ENCODE data around the gene HS6ST2. TPM values are rescaled to one million over a fixed set of nuclear protein-coding genes. Genes with fewer than 3 reads are reported as not detected.

HS6ST2 gene
- total RNA-seq, 1 experiment from 2014 or later, result 8.1 TPM

DNA sequence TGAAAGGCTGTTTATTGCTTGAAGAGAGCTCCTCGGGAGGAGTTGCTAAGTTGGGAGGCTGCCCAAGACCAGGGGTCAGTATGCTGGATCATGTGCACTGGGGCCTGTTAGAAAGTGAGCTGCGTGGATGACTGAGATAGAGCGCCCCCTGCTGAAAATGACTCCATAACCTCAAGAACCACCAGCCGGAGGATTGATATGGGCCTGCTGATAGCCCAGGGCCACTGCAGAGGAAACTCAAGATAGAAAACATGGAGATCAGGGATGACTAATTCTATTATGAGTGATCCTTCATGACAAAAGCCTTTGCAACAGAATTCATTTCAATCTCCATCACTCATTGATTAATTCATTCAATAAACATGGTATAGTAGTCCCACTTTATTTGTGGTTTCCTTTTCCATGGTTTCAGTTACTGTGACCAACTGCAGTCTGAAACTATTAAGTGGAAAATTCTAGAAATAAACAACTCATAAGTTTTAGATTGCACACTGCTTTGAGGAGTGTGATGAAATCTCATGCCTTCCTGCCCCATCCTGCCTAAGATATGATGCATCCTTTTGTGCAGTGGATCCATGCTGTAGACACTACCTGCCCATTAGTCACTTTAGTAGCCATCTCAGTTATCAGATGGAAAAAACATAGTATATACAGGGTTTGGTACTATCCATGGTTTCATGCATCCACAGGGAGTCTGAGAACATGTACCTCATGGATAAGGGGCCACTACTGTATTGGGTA lies 342.9 kb downstream of the HS6ST2 start:
- CTCF ChIA-PET, result interaction anchor here (0.6 to 3.9 kb wide), 16 partner anchors 9 to 784 kb away, joined by 3 to 33 read pairs (median 4); partner anchors contain the start of gene RAP2C
- DNase-seq (ENCODE audit: low spot score) (peak; percentile 43), ATAC-seq (peak; percentile 86)
- no peaks in the 10 kb centered on the region for H3K9me3 Mint-ChIP-seq
- H3K27ac Mint-ChIP-seq, result no peak overlapping the region
- H3K4me1 Mint-ChIP-seq, result no peaks in the 10 kb centered on the region
- no peaks in the 10 kb centered on the region for H3K36me3 Mint-ChIP-seq
- POLR2A ChIA-PET, result no interaction called here
- H3K27me3 Mint-ChIP-seq (ENCODE audit: low read depth), result peaks cover under 1% of the 10 kb centered on the region; the same call in 1 of the 2 replicates
- H3K4me3 Mint-ChIP-seq, result no peak overlapping the region
- TF ChIP-seq, protein P1, sequence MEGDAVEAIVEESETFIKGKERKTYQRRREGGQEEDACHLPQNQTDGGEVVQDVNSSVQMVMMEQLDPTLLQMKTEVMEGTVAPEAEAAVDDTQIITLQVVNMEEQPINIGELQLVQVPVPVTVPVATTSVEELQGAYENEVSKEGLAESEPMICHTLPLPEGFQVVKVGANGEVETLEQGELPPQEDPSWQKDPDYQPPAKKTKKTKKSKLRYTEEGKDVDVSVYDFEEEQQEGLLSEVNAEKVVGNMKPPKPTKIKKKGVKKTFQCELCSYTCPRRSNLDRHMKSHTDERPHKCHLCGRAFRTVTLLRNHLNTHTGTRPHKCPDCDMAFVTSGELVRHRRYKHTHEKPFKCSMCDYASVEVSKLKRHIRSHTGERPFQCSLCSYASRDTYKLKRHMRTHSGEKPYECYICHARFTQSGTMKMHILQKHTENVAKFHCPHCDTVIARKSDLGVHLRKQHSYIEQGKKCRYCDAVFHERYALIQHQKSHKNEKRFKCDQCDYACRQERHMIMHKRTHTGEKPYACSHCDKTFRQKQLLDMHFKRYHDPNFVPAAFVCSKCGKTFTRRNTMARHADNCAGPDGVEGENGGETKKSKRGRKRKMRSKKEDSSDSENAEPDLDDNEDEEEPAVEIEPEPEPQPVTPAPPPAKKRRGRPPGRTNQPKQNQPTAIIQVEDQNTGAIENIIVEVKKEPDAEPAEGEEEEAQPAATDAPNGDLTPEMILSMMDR (IDR thresholded peaks at IDR 0.05), result peak; percentile 39; the same call in 1 of the 2 replicates
- TF ChIP-seq, protein P2, sequence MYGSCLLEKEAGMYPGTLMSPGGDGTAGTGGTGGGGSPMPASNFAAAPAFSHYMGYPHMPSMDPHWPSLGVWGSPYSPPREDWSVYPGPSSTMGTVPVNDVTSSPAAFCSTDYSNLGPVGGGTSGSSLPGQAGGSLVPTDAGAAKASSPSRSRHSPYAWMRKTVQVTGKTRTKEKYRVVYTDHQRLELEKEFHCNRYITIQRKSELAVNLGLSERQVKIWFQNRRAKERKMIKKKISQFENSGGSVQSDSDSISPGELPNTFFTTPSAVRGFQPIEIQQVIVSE (CRISPR knock-in tag; IDR thresholded peaks at IDR 0.05; ENCODE audit: borderline replicate concordance), result no peak

DNA sequence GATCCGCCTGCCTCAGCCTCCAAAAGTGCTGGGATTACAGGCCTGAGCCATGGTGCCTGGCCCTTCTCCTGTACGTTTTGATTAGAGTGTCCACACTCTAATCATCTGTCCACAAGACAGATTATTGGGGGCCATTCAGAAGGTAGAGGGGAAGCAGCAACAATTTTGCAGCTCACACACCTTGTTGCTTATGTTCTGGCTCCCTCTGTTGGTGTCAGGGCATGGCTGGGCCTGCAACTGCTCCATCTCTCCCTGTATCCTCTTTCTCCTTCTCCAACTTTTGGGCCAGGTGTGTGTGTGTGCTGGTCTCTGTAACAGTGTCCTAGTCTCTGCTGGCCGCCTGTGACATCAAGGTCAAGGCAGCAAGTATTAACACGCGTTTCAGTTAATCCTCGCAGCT lies 344.1 kb downstream of the HS6ST2 start:
- H3K9me3 Mint-ChIP-seq, result no peaks in the 10 kb centered on the region
- TF ChIP-seq TEAD1 (CRISPR knock-in tag; IDR thresholded peaks at IDR 0.05), result no peak
- no peak for TF ChIP-seq MYBL2 (CRISPR knock-in tag; IDR thresholded peaks at IDR 0.05)
- TF ChIP-seq, protein P3, sequence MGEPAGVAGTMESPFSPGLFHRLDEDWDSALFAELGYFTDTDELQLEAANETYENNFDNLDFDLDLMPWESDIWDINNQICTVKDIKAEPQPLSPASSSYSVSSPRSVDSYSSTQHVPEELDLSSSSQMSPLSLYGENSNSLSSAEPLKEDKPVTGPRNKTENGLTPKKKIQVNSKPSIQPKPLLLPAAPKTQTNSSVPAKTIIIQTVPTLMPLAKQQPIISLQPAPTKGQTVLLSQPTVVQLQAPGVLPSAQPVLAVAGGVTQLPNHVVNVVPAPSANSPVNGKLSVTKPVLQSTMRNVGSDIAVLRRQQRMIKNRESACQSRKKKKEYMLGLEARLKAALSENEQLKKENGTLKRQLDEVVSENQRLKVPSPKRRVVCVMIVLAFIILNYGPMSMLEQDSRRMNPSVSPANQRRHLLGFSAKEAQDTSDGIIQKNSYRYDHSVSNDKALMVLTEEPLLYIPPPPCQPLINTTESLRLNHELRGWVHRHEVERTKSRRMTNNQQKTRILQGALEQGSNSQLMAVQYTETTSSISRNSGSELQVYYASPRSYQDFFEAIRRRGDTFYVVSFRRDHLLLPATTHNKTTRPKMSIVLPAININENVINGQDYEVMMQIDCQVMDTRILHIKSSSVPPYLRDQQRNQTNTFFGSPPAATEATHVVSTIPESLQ (CRISPR knock-in tag; IDR thresholded peaks at IDR 0.05), result no peak
- TF ChIP-seq, protein P4, sequence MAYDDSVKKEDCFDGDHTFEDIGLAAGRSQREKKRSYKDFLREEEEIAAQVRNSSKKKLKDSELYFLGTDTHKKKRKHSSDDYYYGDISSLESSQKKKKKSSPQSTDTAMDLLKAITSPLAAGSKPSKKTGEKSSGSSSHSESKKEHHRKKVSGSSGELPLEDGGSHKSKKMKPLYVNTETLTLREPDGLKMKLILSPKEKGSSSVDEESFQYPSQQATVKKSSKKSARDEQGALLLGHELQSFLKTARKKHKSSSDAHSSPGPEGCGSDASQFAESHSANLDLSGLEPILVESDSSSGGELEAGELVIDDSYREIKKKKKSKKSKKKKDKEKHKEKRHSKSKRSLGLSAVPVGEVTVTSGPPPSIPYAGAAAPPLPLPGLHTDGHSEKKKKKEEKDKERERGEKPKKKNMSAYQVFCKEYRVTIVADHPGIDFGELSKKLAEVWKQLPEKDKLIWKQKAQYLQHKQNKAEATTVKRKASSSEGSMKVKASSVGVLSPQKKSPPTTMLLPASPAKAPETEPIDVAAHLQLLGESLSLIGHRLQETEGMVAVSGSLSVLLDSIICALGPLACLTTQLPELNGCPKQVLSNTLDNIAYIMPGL (CRISPR knock-in tag; IDR thresholded peaks at IDR 0.05), result no peak
- TF ChIP-seq ZNF423 (CRISPR knock-in tag; IDR thresholded peaks at IDR 0.05), result no peak
- no peak for TF ChIP-seq HMGA2 (CRISPR knock-in tag; IDR thresholded peaks at IDR 0.05)
- TF ChIP-seq, protein P5, sequence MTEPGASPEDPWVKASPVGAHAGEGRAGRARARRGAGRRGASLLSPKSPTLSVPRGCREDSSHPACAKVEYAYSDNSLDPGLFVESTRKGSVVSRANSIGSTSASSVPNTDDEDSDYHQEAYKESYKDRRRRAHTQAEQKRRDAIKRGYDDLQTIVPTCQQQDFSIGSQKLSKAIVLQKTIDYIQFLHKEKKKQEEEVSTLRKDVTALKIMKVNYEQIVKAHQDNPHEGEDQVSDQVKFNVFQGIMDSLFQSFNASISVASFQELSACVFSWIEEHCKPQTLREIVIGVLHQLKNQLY (CRISPR knock-in tag; IDR thresholded peaks at IDR 0.05), result no peak
- no peak for TF ChIP-seq NFE2L1 (CRISPR knock-in tag; IDR thresholded peaks at IDR 0.05)
- H3K4me3 Mint-ChIP-seq, result no peak overlapping the region
- no peaks in the 10 kb centered on the region for H3K36me3 Mint-ChIP-seq
- peak; percentile 24 for DNase-seq (ENCODE audit: low spot score)
- peak; percentile 44; the same call in 1 of the 2 replicates for ATAC-seq
- CTCF ChIA-PET, result interaction anchor here (0.6 to 3.9 kb wide), 17 partner anchors 9 to 783 kb away, joined by 3 to 33 read pairs (median 4); partner anchors contain the start of gene RAP2C
- no peak overlapping the region for H3K27ac Mint-ChIP-seq
- POLR2A ChIA-PET, result no interaction called here
- no peaks in the 10 kb centered on the region for H3K4me1 Mint-ChIP-seq
- H3K27me3 Mint-ChIP-seq (ENCODE audit: low read depth), result no peaks in the 10 kb centered on the region; the same call in 1 of the 2 replicates

DNA sequence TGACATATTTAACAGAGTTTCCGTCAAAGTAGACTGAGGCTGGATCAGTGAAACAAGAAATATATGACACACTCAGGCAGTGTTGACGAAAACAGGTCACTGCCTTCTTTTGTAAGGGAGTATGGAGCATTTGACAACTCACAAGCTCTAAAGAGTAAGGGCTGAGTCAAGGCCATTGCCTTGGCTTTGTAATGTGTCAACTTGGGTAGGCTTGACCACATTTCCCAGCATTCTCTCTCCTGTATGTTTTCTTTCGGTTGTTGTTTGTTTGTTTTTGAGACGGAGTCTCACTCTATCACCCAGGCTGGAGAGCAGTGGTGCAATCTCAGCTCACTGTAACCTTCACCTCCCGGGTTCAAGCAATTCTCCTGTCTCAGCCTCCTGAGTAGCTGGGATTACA lies 344.6 kb downstream of the HS6ST2 start:
- no peaks in the 10 kb centered on the region for H3K4me1 Mint-ChIP-seq
- TF ChIP-seq ZNF423 (CRISPR knock-in tag; IDR thresholded peaks at IDR 0.05) (no peak), RELA (CRISPR knock-in tag; IDR thresholded peaks at IDR 0.05; ENCODE audit: borderline replicate concordance) (no peak), ETV6 (CRISPR knock-in tag; IDR thresholded peaks at IDR 0.05) (no peak), SOX15 (CRISPR knock-in tag; IDR thresholded peaks at IDR 0.05) (no peak), IRF2 (CRISPR knock-in tag; IDR thresholded peaks at IDR 0.05; ENCODE audit: borderline replicate concordance, low read depth) (no peak), CBFB (CRISPR knock-in tag; IDR thresholded peaks at IDR 0.05; ENCODE audit: low read depth) (no peak), ATF1 (CRISPR knock-in tag; IDR thresholded peaks at IDR 0.05) (no peak)
- TF ChIP-seq, protein P6, sequence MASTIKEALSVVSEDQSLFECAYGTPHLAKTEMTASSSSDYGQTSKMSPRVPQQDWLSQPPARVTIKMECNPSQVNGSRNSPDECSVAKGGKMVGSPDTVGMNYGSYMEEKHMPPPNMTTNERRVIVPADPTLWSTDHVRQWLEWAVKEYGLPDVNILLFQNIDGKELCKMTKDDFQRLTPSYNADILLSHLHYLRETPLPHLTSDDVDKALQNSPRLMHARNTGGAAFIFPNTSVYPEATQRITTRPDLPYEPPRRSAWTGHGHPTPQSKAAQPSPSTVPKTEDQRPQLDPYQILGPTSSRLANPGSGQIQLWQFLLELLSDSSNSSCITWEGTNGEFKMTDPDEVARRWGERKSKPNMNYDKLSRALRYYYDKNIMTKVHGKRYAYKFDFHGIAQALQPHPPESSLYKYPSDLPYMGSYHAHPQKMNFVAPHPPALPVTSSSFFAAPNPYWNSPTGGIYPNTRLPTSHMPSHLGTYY (CRISPR knock-in tag; IDR thresholded peaks at IDR 0.05), result no peak
- TF ChIP-seq, protein P7, sequence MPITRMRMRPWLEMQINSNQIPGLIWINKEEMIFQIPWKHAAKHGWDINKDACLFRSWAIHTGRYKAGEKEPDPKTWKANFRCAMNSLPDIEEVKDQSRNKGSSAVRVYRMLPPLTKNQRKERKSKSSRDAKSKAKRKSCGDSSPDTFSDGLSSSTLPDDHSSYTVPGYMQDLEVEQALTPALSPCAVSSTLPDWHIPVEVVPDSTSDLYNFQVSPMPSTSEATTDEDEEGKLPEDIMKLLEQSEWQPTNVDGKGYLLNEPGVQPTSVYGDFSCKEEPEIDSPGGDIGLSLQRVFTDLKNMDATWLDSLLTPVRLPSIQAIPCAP (CRISPR knock-in tag; IDR thresholded peaks at IDR 0.05), result no peak
- TF ChIP-seq, protein P8, sequence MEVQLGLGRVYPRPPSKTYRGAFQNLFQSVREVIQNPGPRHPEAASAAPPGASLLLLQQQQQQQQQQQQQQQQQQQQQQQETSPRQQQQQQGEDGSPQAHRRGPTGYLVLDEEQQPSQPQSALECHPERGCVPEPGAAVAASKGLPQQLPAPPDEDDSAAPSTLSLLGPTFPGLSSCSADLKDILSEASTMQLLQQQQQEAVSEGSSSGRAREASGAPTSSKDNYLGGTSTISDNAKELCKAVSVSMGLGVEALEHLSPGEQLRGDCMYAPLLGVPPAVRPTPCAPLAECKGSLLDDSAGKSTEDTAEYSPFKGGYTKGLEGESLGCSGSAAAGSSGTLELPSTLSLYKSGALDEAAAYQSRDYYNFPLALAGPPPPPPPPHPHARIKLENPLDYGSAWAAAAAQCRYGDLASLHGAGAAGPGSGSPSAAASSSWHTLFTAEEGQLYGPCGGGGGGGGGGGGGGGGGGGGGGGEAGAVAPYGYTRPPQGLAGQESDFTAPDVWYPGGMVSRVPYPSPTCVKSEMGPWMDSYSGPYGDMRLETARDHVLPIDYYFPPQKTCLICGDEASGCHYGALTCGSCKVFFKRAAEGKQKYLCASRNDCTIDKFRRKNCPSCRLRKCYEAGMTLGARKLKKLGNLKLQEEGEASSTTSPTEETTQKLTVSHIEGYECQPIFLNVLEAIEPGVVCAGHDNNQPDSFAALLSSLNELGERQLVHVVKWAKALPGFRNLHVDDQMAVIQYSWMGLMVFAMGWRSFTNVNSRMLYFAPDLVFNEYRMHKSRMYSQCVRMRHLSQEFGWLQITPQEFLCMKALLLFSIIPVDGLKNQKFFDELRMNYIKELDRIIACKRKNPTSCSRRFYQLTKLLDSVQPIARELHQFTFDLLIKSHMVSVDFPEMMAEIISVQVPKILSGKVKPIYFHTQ (CRISPR knock-in tag; IDR thresholded peaks at IDR 0.05), result no peak

More for the DNA sequence above, 344.6 kb downstream of the HS6ST2 start:
- Mint-ChIP-seq H3K4me3 (no peak overlapping the region), H3K27ac (no peak overlapping the region), H3K9me3 (no peaks in the 10 kb centered on the region), H3K27me3 (ENCODE audit: low read depth) (no peaks in the 10 kb centered on the region; the same call in 1 of the 2 replicates), H3K36me3 (no peaks in the 10 kb centered on the region)
- ATAC-seq (no peak), DNase-seq (ENCODE audit: low spot score) (no peak)
- ChIA-PET CTCF (interaction anchor here (0.6 to 3.9 kb wide), 12 partner anchors 9 to 769 kb away, joined by 3 to 33 read pairs (median 4); partner anchors contain the start of gene RAP2C), POLR2A (no interaction called here)

Data from WTC11 (cell line).